Liver (tissue), 9 donors: ENCODE data around the gene TRIM23. TPM values are rescaled to one million over a fixed set of nuclear protein-coding genes. Genes with fewer than 3 reads are reported as not detected.

Experiments
- DNase-seq: peaks from one replicate; pipeline ENCODE4 v3.0.0-alpha.2; 2017; ENCODE audit warnings: low spot score
- H3K27ac ChIP-seq, 2 donors: one replicate each; pipeline ENCODE4 v1.7.0; 2013; ENCODE audit warnings: inconsistent platforms in 2 of 2, low read length in 2 of 2, control low read depth in 1 of 2, low read depth in 1 of 2, mild to moderate bottlenecking in 1 of 2
- H3K27me3 ChIP-seq, 4 donors: one replicate each; pipeline versions ENCODE4 v1.6.1 to v1.7.0; 2013; ENCODE audit warnings: low read length in 3 of 4, inconsistent platforms in 1 of 4, mild to moderate bottlenecking in 1 of 4, moderate library complexity in 1 of 4; ENCODE audit not compliant: control insufficient read depth in 4 of 4, insufficient read depth in 4 of 4
- H3K36me3 ChIP-seq, 4 donors: one replicate each; pipeline versions ENCODE4 v1.6.1 to v1.7.0; 2013; ENCODE audit warnings: low read length in 3 of 4, mild to moderate bottlenecking in 3 of 4, low read depth in 1 of 4, moderate library complexity in 1 of 4; ENCODE audit not compliant: control insufficient read depth in 4 of 4, insufficient read depth in 3 of 4
- H3K4me1 ChIP-seq, 4 donors: one replicate each; pipeline versions ENCODE4 v1.6.1 to v1.7.0; 2013; ENCODE audit warnings: low read length in 3 of 4, mild to moderate bottlenecking in 3 of 4, moderate library complexity in 1 of 4; ENCODE audit not compliant: control insufficient read depth in 4 of 4, insufficient read depth in 4 of 4
- H3K4me3 ChIP-seq, 3 donors: one replicate each; pipeline versions ENCODE4 v1.6.1 to v1.7.0; 2013; ENCODE audit warnings: low read length in 3 of 3, control low read depth in 1 of 3, low read depth in 1 of 3, mild to moderate bottlenecking in 1 of 3
- H3K9ac ChIP-seq, 2 donors: one replicate each; pipeline ENCODE4 v1.7.0; 2013; ENCODE audit warnings: low read length in 2 of 2, mild to moderate bottlenecking in 2 of 2, moderate library complexity in 2 of 2, control low read depth in 1 of 2, low read depth in 1 of 2
- H3K9me3 ChIP-seq, 4 donors: one replicate each; pipeline versions ENCODE4 v1.6.1 to v1.7.0; 2013; ENCODE audit warnings: low read length in 3 of 4; ENCODE audit not compliant: control insufficient read depth in 4 of 4
- EGR1 ChIP-seq, 2 donors: IDR thresholded peaks; 2 replicates each; pipeline ENCODE4 v1.6.1; 2016 to 2018; ENCODE audit warnings: antibody characterized with exemption in 2 of 2, low read depth in 2 of 2
- FOXA1 ChIP-seq: IDR thresholded peaks from 2 replicates; pipeline ENCODE4 v1.6.1; 2016; ENCODE audit warnings: antibody characterized with exemption
- GABPA ChIP-seq, 2 donors: IDR thresholded peaks in 1 of 2; conservative IDR thresholded peaks in 1 of 2; 2 replicates each; pipeline ENCODE4 v1.6.1; 2016; ENCODE audit warnings: antibody characterized with exemption in 2 of 2, mild to moderate bottlenecking in 1 of 2, moderate library complexity in 1 of 2
- HNF4A ChIP-seq, 2 donors: conservative IDR thresholded peaks; 2 replicates each; pipeline ENCODE4 v1.6.1; 2016; ENCODE audit warnings: antibody characterized with exemption in 2 of 2, mild to moderate bottlenecking in 2 of 2
- NR2F2 ChIP-seq: IDR thresholded peaks from 2 replicates; pipeline ENCODE4 v1.6.1; 2016; ENCODE audit warnings: antibody characterized with exemption
- RXRA ChIP-seq, 2 donors: IDR thresholded peaks; 2 replicates each; pipeline ENCODE4 v1.6.1; 2017 to 2018; ENCODE audit warnings: antibody characterized with exemption in 2 of 2, mild to moderate bottlenecking in 1 of 2
- SP1 ChIP-seq: IDR thresholded peaks from 2 replicates; pipeline ENCODE4 v1.6.1; 2018; ENCODE audit warnings: antibody characterized with exemption, mild to moderate bottlenecking
- TAF1 ChIP-seq: conservative IDR thresholded peaks from 2 replicates; pipeline ENCODE4 v1.6.1; 2016; ENCODE audit warnings: antibody characterized with exemption, mild to moderate bottlenecking
- YY1 ChIP-seq: IDR thresholded peaks from 2 replicates; pipeline ENCODE4 v1.6.1; 2016; ENCODE audit warnings: antibody characterized with exemption, mild to moderate bottlenecking
- WGBS: extraction: QIAGEN DNeasy Blood & Tissue Kit; methylation state at CpG from one replicate; pipeline ENCODE4 v1.1.7; 2013; 5-methylcytosine and 5-hydroxymethylcytosine counted together
- polyA plus RNA-seq, 2 donors: library from polyadenylated mRNA; stranded (reverse) in 1 of 2; unstranded in 1 of 2; fragments of 200-250 nt in 1 of 2; fragments of >200 nt in 1 of 2; fragmentation: Nextera tagmentation in 1 of 2; extraction: Ambion mirVana in 1 of 2; gene quantifications; one replicate each; pipeline versions ENCODE4 v1.2.1 to v1.2.3, GENCODE V29; 2013 to 2015
- total RNA-seq, 2 donors: library from RNA; depleted of rRNA; stranded (reverse); fragments of >200 nt; gene quantifications; one replicate each; pipeline ENCODE4 v1.2.3, GENCODE V29; 2014
- TF ChIP-seq, protein P1 (sequence below): IDR thresholded peaks from 2 replicates; pipeline ENCODE4 v1.6.1; 2016; ENCODE audit warnings: antibody characterized with exemption
- TF ChIP-seq, protein P2 (sequence below): fragments of 150-350 bp; IDR thresholded peaks from 2 replicates; pipeline ENCODE4 v1.5.1; 2017; ENCODE audit warnings: improper control_type of control experiment, low read depth, low read length; ENCODE audit not compliant: missing input control
- TF ChIP-seq, protein P3 (sequence below): IDR thresholded peaks from 2 replicates; pipeline ENCODE4 v1.6.1; 2016; ENCODE audit warnings: antibody characterized with exemption
- TF ChIP-seq, protein P4 (sequence below): IDR thresholded peaks from 2 replicates; pipeline ENCODE4 v1.6.1; 2016; ENCODE audit warnings: antibody characterized with exemption, mild to moderate bottlenecking
- TF ChIP-seq, protein P5 (sequence below): IDR thresholded peaks from 2 replicates; pipeline ENCODE4 v1.6.1; 2016; ENCODE audit warnings: antibody characterized with exemption
- donor health status: healthy.
- donor health status: healthy.
- donor health status: healthy.
- donor health status: healthy.
- donor health status: healthy.

TRIM23 gene
- total and polyA plus RNA-seq, 4 donors = 3.1 to 25.0 (median 9.1) TPM

DNA sequence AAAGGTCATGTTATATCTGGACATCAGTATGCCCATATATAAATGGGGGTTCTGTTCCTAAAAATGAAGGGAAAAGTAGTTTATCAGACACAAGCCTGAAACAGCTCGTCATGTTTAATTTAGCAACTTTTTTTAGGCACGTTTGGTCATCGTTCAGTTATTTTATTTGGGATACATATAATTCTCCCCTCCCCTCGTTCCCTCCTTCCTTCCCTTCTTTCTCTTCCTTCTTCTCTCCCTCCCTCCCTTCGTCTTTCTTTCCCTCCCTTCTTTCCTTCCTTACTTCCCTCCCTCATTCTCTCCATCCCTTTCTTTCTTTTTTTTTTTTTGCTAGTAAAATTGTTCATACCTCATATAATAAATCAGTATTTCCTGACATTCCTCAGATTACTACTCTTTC lies 57.6 kb downstream of the TRIM23 start:
- H3K9ac ChIP-seq = no peak overlapping the region
- H3K27me3 ChIP-seq = no peaks in the 10 kb centered on the region
- H3K4me3 ChIP-seq = no peak overlapping the region
- DNase-seq = no peak
- peaks cover 8 to 23% (median 19%) of the 10 kb centered on the region in 4 donors for H3K4me1 ChIP-seq
- TF ChIP-seq FOXA1 (no peak), GABPA (IDR thresholded peaks at IDR 0.05 in 1 of 2, conservative IDR thresholded peaks at IDR 0.05 in 1 of 2) (no peak), YY1 (no peak), NR2F2 (no peak), TAF1 (no peak), HNF4A (conservative IDR thresholded peaks at IDR 0.05) (no peak), SP1 (no peak)
- TF ChIP-seq, protein P1, sequence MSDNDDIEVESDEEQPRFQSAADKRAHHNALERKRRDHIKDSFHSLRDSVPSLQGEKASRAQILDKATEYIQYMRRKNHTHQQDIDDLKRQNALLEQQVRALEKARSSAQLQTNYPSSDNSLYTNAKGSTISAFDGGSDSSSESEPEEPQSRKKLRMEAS = no peak
- TF ChIP-seq, protein P2, sequence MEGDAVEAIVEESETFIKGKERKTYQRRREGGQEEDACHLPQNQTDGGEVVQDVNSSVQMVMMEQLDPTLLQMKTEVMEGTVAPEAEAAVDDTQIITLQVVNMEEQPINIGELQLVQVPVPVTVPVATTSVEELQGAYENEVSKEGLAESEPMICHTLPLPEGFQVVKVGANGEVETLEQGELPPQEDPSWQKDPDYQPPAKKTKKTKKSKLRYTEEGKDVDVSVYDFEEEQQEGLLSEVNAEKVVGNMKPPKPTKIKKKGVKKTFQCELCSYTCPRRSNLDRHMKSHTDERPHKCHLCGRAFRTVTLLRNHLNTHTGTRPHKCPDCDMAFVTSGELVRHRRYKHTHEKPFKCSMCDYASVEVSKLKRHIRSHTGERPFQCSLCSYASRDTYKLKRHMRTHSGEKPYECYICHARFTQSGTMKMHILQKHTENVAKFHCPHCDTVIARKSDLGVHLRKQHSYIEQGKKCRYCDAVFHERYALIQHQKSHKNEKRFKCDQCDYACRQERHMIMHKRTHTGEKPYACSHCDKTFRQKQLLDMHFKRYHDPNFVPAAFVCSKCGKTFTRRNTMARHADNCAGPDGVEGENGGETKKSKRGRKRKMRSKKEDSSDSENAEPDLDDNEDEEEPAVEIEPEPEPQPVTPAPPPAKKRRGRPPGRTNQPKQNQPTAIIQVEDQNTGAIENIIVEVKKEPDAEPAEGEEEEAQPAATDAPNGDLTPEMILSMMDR = no peak
- TF ChIP-seq, protein P3, sequence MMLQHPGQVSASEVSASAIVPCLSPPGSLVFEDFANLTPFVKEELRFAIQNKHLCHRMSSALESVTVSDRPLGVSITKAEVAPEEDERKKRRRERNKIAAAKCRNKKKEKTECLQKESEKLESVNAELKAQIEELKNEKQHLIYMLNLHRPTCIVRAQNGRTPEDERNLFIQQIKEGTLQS = no peak
- H3K36me3 ChIP-seq = peaks cover 0 to 13% (median 4%) of the 10 kb centered on the region in 4 donors
- WGBS = 83% methylated on average over 5 of the region's 5 CpGs
- no peak overlapping the region for H3K27ac ChIP-seq
- H3K9me3 ChIP-seq = no peaks in the 10 kb centered on the region

DNA sequence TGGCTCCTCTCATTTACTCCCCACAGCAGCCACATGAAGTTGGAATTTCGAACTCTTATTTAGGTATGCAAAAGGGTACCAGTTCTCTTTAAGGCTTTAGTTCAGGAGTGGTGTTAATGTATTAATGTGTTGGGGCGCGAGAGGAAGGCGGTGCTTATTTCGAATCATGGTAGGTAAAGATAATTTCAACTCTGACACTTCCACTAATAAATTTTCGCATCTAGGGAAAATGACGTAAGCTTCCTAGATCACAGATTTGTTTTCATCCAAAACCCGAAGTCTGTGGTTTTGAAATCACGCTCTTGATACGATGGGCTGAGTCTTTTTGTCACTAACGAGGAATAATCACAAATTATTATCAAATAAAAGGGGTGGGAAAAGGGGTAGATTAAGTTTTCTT lies 60.4 kb downstream of the TRIM23 start:
- Histone ChIP-seq H3K4me3 (peak overlapping the region; percentile 66 to 95 (median 73)), H3K27me3 (no peaks in the 10 kb centered on the region), H3K4me1 (peaks cover 8 to 23% (median 19%) of the 10 kb centered on the region in 4 donors), H3K9ac (peak overlapping the region; percentile 61 to 92), H3K27ac (peak overlapping the region; percentile 71 to 81), H3K9me3 (no peaks in the 10 kb centered on the region), H3K36me3 (peaks cover 0 to 2% (median 0%) of the 10 kb centered on the region in 4 donors)
- WGBS = 7% methylated on average over 11 of the region's 11 CpGs
- TF ChIP-seq, protein P4, sequence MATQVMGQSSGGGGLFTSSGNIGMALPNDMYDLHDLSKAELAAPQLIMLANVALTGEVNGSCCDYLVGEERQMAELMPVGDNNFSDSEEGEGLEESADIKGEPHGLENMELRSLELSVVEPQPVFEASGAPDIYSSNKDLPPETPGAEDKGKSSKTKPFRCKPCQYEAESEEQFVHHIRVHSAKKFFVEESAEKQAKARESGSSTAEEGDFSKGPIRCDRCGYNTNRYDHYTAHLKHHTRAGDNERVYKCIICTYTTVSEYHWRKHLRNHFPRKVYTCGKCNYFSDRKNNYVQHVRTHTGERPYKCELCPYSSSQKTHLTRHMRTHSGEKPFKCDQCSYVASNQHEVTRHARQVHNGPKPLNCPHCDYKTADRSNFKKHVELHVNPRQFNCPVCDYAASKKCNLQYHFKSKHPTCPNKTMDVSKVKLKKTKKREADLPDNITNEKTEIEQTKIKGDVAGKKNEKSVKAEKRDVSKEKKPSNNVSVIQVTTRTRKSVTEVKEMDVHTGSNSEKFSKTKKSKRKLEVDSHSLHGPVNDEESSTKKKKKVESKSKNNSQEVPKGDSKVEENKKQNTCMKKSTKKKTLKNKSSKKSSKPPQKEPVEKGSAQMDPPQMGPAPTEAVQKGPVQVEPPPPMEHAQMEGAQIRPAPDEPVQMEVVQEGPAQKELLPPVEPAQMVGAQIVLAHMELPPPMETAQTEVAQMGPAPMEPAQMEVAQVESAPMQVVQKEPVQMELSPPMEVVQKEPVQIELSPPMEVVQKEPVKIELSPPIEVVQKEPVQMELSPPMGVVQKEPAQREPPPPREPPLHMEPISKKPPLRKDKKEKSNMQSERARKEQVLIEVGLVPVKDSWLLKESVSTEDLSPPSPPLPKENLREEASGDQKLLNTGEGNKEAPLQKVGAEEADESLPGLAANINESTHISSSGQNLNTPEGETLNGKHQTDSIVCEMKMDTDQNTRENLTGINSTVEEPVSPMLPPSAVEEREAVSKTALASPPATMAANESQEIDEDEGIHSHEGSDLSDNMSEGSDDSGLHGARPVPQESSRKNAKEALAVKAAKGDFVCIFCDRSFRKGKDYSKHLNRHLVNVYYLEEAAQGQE = no peak
- TF ChIP-seq RXRA (IDR thresholded peaks at IDR 0.05) (no peak), TAF1 (no peak), HNF4A (conservative IDR thresholded peaks at IDR 0.05) (no peak), EGR1 (IDR thresholded peaks at IDR 0.05; ENCODE audit: low read depth in 2 of 2) (no peak)
- TF ChIP-seq, protein P1 = no peak
- TF ChIP-seq, protein P5, sequence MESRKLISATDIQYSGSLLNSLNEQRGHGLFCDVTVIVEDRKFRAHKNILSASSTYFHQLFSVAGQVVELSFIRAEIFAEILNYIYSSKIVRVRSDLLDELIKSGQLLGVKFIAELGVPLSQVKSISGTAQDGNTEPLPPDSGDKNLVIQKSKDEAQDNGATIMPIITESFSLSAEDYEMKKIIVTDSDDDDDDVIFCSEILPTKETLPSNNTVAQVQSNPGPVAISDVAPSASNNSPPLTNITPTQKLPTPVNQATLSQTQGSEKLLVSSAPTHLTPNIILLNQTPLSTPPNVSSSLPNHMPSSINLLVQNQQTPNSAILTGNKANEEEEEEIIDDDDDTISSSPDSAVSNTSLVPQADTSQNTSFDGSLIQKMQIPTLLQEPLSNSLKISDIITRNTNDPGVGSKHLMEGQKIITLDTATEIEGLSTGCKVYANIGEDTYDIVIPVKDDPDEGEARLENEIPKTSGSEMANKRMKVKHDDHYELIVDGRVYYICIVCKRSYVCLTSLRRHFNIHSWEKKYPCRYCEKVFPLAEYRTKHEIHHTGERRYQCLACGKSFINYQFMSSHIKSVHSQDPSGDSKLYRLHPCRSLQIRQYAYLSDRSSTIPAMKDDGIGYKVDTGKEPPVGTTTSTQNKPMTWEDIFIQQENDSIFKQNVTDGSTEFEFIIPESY = no peak
- TF ChIP-seq, protein P2 = no peak
- DNase-seq = no peak
